Thyroid gland (tissue), 4 donors: ENCODE data around the gene IFFO2. TPM values are rescaled to one million over a fixed set of nuclear protein-coding genes. Genes with fewer than 3 reads are reported as not detected.

Experiments
- DNase-seq, 2 donors: peaks; one replicate each; pipeline ENCODE4 v3.0.0-alpha.2; 2019
- H3K27ac ChIP-seq, 3 donors: fragments of 200-600 bp; sonication (generic); 1 replicate in 2 of 3; 2 replicates in 1 of 3; pipeline ENCODE4 v1.5.1; 2016 to 2019; ENCODE audit warnings: mild to moderate bottlenecking in 1 of 3, moderate library complexity in 1 of 3
- H3K27me3 ChIP-seq: fragments of 200-600 bp; sonication (generic); one replicate; pipeline ENCODE4 v1.5.1; 2019
- H3K36me3 ChIP-seq, 2 donors: fragments of 200-600 bp; sonication (generic); one replicate each; pipeline ENCODE4 v1.5.1; 2016 to 2019
- H3K4me1 ChIP-seq, 2 donors: fragments of 200-600 bp; sonication (generic); one replicate each; pipeline ENCODE4 v1.5.1; 2017 to 2019
- H3K4me3 ChIP-seq, 3 donors: fragments of 200-600 bp; sonication (generic); replicated peaks in 1 of 3; 1 replicate in 2 of 3; 2 replicates in 1 of 3; pipeline ENCODE4 v1.5.1; 2016; ENCODE audit warnings: mild to moderate bottlenecking in 1 of 3
- H3K9me3 ChIP-seq: fragments of 200-600 bp; sonication (generic); one replicate; pipeline ENCODE4 v1.5.1; 2017
- CTCF ChIP-seq, 6 experiments: fragments of 200-600 bp in 3 of 6; fragments of 450-650 bp in 3 of 6; sonication (generic) in 3 of 6; IDR thresholded peaks; one replicate each; pipeline ENCODE4 v1.5.1; 2016 to 2019; ENCODE audit warnings: antibody characterized with exemption in 6 of 6, mild to moderate bottlenecking in 2 of 6, inconsistent platforms in 1 of 6, moderate library complexity in 1 of 6
- POLR2A ChIP-seq, 2 donors: fragments of 450-650 bp; IDR thresholded peaks; one replicate each; pipeline ENCODE4 v1.6.1; 2017; ENCODE audit warnings: antibody characterized with exemption in 2 of 2, mild to moderate bottlenecking in 2 of 2, moderate library complexity in 1 of 2
- WGBS, 2 donors: methylation state at CpG; one replicate each; pipeline ENCODE4 v1.1.5; 2017; 5-methylcytosine and 5-hydroxymethylcytosine counted together
- intact Hi-C: fragments of 100-400 bp; cut with DNase I; formaldehyde crosslinking; loops from one replicate; pipeline ENCODE4 v1.15.1; 2023
- total RNA-seq, 4 donors: library from RNA; depleted of rRNA; stranded (reverse); fragments of >200 nt; gene quantifications; one replicate each; pipeline ENCODE4 v1.2.3, GENCODE V29; 2016

The IFFO2 gene
- total RNA-seq, 4 donors from 2014 or later = 7.2 to 11.3 (median 10.1) TPM

GRCh38 chr1:18886003-18886335 is 70.5 kb downstream of the IFFO2 start:
- intact Hi-C loops = no loop called here
- Histone ChIP-seq H3K27ac (no peak overlapping the region), H3K4me3 (no peak overlapping the region), H3K27me3 (no peaks in the 10 kb centered on the region), H3K9me3 (no peaks in the 10 kb centered on the region), H3K36me3 (no peaks in the 10 kb centered on the region), H3K4me1 (peaks cover 2 to 7% of the 10 kb centered on the region in 2 donors)
- whole genome bisulfite sequencing, 2 donors = 88 to 100% methylated on average over 1 of the region's 1 CpG
- no peak for DNase-seq
- TF ChIP-seq POLR2A (IDR thresholded peaks at IDR 0.05) (no peak), CTCF (IDR thresholded peaks at IDR 0.05) (no peak)

GRCh38 chr1:18885311-18886002 is 71.0 kb downstream of the IFFO2 start:
- no peak overlapping the region for H3K4me3 ChIP-seq
- H3K36me3 ChIP-seq = no peaks in the 10 kb centered on the region
- DNase-seq = no peak
- WGBS, 2 donors = 93 to 95% methylated on average over 12 to 15 of the region's 17 CpGs
- TF ChIP-seq POLR2A (IDR thresholded peaks at IDR 0.05) (no peak), CTCF (IDR thresholded peaks at IDR 0.05) (no peak)
- no peaks in the 10 kb centered on the region for H3K27me3 ChIP-seq
- H3K27ac ChIP-seq = no peak overlapping the region
- intact Hi-C loops = no loop called here
- H3K9me3 ChIP-seq = no peaks in the 10 kb centered on the region
- peaks cover 0 to 2% of the 10 kb centered on the region in 2 donors for H3K4me1 ChIP-seq

GRCh38 chr1:18884727-18885126 is 71.7 kb downstream of the IFFO2 start:
- Histone ChIP-seq H3K9me3 (no peaks in the 10 kb centered on the region), H3K4me3 (no peak overlapping the region), H3K36me3 (no peaks in the 10 kb centered on the region), H3K27me3 (no peaks in the 10 kb centered on the region), H3K27ac (no peak overlapping the region), H3K4me1 (peaks cover 0 to 3% of the 10 kb centered on the region in 2 donors)
- no peak for DNase-seq
- intact Hi-C loops = no loop called here
- WGBS, 2 donors = 85 to 94% methylated on average over 6 of the region's 6 CpGs
- TF ChIP-seq CTCF (IDR thresholded peaks at IDR 0.05) (no peak), POLR2A (IDR thresholded peaks at IDR 0.05) (no peak)

GRCh38 chr1:18884419-18884717 is 72.1 kb downstream of the IFFO2 start:
- Histone ChIP-seq H3K4me3 (no peak overlapping the region), H3K36me3 (no peaks in the 10 kb centered on the region), H3K4me1 (peaks cover 0 to 3% of the 10 kb centered on the region in 2 donors), H3K27me3 (no peaks in the 10 kb centered on the region), H3K9me3 (no peaks in the 10 kb centered on the region), H3K27ac (no peak overlapping the region)
- intact Hi-C loops = no loop called here
- TF ChIP-seq POLR2A (IDR thresholded peaks at IDR 0.05) = no peak
- TF ChIP-seq CTCF (IDR thresholded peaks at IDR 0.05) = no peak
- DNase-seq = no peak
- 71 to 72% methylated on average over 4 of the region's 4 CpGs for WGBS, 2 donors

- TF ChIP-seq POLR2A (IDR thresholded peaks at IDR 0.05) (no peak), CTCF (IDR thresholded peaks at IDR 0.05) (peak; percentile 70 to 93 (median 77))
- H3K27me3 ChIP-seq = no peaks in the 10 kb centered on the region
- no peak overlapping the region for H3K27ac ChIP-seq
- H3K9me3 ChIP-seq = no peaks in the 10 kb centered on the region
- H3K36me3 ChIP-seq = no peaks in the 10 kb centered on the region
- H3K4me3 ChIP-seq = no peak overlapping the region
- intact Hi-C loops = no loop called here
- 58% methylated on average over 12 to 14 of the region's 14 CpGs for WGBS, 2 donors
- peak; percentile 71 to 73 for DNase-seq
- peaks cover 0 to 3% of the 10 kb centered on the region in 2 donors for H3K4me1 ChIP-seq
Observed at GRCh38 chr1:18883636-18884418, 72.6 kb downstream of the IFFO2 start.
